Measurements from ENCODE around the gene KLHL34.

The KLHL34 gene

DNA sequence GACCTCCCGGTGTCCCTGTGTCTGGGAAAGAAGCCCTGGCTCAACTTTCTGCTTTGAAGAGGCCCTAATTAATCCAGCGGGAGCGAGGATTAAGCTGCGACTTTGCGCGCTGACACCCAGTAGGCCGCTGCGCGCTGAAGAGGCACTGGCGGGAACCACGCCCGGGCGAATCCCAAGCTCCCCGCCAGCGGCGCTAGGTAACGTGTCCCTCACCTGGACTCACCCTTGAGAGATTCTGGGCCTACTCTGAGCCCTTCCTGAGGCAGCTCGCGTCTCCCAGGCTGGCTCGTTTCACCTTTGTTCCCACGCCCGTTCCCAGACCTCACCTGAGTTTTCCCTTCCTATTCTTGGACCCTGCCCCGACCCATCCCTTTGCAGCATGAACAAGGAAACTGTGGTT lies 616 bp upstream of the KLHL34 start:
- H3K4me1 ChIP-seq (ENCODE audit: control insufficient read depth, insufficient read depth, low read length): no peaks in the 10 kb centered on the region
- ChIA-PET POLR2A (no interaction called here), CTCF (interaction anchor here (0.6 kb wide), 1 partner anchor 57 kb away, joined by 3 read pairs; no protein-coding TSS in a partner anchor)
- no peak overlapping the region for H3K4me3 ChIP-seq (ENCODE audit: low read depth, low read length)
- H3K9me3 ChIP-seq (ENCODE audit: control insufficient read depth, insufficient read depth, low read depth, low read length): no peaks in the 10 kb centered on the region
- H3K36me3 ChIP-seq (ENCODE audit: control insufficient read depth in 2 of 2, insufficient read depth in 1 of 2, low read length in 2 of 2): no peaks in the 10 kb centered on the region
- no peak for TF ChIP-seq KLF8 (tag by site-specific recombination; IDR thresholded peaks at IDR 0.05)
- TF ChIP-seq ZNF350 (tag by site-specific recombination; IDR thresholded peaks at IDR 0.05): no peak
- TF ChIP-seq ZNF140 (tag by site-specific recombination; IDR thresholded peaks at IDR 0.05): no peak
- TF ChIP-seq ZNF555 (tag by site-specific recombination; conservative IDR thresholded peaks at IDR 0.05): no peak
- H3K27ac ChIP-seq (ENCODE audit: extremely low read depth, low read depth, low read length): no peak overlapping the region

DNA sequence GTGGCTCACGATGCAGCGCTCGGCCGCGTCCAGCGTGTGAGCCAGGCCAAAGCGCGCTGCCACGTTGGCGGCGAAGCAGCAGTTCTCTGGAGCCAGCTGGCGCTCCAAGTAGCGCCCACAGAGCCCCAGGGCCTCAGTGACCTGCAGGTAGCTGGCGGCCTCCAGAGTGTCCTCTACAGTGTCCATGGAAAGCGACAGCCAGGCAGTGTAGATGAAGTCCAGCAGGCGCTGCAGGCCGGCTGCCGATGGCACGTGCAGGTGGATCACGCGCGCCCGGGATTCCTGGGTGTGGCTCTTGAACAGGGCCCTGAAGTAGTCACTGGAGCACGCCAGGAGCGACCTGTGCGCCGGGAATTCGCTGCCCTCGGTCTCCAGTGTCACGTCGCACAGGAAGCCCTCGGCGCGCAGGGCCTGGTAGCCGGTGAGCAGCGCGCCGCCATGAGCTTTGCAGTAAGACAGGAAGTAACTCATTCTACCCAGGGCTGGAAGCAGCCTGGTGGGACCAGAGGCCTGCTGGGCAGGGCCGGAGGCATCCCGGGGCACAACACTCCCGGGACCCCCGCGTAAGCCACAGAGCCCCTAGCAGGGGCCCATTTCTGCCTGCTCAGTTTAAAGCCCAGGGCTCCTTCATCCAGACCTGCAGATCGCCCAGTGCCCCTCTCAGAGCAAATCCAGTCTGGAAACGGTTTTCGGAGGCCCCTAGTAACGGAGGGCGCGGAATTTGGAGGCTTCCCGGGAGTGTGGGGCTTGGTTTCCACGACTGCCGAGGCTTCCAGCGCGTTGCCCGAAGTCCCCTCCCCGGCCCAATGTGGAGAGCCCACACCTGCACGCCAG lies 595 bp downstream of the KLHL34 start:
- Histone ChIP-seq H3K9me3 (ENCODE audit: control insufficient read depth, insufficient read depth, low read depth, low read length) (no peaks in the 10 kb centered on the region), H3K4me1 (ENCODE audit: control insufficient read depth, insufficient read depth, low read length) (no peaks in the 10 kb centered on the region), H3K4me3 (ENCODE audit: low read depth, low read length) (no peak overlapping the region), H3K36me3 (ENCODE audit: control insufficient read depth in 2 of 2, insufficient read depth in 1 of 2, low read length in 2 of 2) (no peaks in the 10 kb centered on the region), H3K27ac (ENCODE audit: extremely low read depth, low read depth, low read length) (no peak overlapping the region)
- ChIA-PET CTCF (no interaction called here), POLR2A (no interaction called here)
- TF ChIP-seq SCRT1 (tag by site-specific recombination; IDR thresholded peaks at IDR 0.05; ENCODE audit: borderline replicate concordance) (no peak), ZNF530 (tag by site-specific recombination; IDR thresholded peaks at IDR 0.05; ENCODE audit: low read depth) (no peak), ZNF394 (tag by site-specific recombination; IDR thresholded peaks at IDR 0.05; ENCODE audit: borderline replicate concordance) (no peak), ZNF701 (tag by site-specific recombination; IDR thresholded peaks at IDR 0.05) (no peak), ZNF596 (tag by site-specific recombination; IDR thresholded peaks at IDR 0.05) (no peak), KLF9 (tag by site-specific recombination; IDR thresholded peaks at IDR 0.05; ENCODE audit: low read depth) (no peak), ZBTB48 (tag by site-specific recombination; IDR thresholded peaks at IDR 0.05) (no peak), BCL11B (tag by site-specific recombination; IDR thresholded peaks at IDR 0.05; ENCODE audit: low read depth) (no peak), MYNN (tag by site-specific recombination; IDR thresholded peaks at IDR 0.05; ENCODE audit: borderline replicate concordance) (no peak), ZFP69B (tag by site-specific recombination; IDR thresholded peaks at IDR 0.05) (no peak)
- TF ChIP-seq, protein P1, sequence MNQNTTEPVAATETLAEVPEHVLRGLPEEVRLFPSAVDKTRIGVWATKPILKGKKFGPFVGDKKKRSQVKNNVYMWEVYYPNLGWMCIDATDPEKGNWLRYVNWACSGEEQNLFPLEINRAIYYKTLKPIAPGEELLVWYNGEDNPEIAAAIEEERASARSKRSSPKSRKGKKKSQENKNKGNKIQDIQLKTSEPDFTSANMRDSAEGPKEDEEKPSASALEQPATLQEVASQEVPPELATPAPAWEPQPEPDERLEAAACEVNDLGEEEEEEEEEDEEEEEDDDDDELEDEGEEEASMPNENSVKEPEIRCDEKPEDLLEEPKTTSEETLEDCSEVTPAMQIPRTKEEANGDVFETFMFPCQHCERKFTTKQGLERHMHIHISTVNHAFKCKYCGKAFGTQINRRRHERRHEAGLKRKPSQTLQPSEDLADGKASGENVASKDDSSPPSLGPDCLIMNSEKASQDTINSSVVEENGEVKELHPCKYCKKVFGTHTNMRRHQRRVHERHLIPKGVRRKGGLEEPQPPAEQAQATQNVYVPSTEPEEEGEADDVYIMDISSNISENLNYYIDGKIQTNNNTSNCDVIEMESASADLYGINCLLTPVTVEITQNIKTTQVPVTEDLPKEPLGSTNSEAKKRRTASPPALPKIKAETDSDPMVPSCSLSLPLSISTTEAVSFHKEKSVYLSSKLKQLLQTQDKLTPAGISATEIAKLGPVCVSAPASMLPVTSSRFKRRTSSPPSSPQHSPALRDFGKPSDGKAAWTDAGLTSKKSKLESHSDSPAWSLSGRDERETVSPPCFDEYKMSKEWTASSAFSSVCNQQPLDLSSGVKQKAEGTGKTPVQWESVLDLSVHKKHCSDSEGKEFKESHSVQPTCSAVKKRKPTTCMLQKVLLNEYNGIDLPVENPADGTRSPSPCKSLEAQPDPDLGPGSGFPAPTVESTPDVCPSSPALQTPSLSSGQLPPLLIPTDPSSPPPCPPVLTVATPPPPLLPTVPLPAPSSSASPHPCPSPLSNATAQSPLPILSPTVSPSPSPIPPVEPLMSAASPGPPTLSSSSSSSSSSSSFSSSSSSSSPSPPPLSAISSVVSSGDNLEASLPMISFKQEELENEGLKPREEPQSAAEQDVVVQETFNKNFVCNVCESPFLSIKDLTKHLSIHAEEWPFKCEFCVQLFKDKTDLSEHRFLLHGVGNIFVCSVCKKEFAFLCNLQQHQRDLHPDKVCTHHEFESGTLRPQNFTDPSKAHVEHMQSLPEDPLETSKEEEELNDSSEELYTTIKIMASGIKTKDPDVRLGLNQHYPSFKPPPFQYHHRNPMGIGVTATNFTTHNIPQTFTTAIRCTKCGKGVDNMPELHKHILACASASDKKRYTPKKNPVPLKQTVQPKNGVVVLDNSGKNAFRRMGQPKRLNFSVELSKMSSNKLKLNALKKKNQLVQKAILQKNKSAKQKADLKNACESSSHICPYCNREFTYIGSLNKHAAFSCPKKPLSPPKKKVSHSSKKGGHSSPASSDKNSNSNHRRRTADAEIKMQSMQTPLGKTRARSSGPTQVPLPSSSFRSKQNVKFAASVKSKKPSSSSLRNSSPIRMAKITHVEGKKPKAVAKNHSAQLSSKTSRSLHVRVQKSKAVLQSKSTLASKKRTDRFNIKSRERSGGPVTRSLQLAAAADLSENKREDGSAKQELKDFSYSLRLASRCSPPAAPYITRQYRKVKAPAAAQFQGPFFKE (tag by site-specific recombination; IDR thresholded peaks at IDR 0.05; ENCODE audit: borderline replicate concordance): no peak
- TF ChIP-seq, protein P2, sequence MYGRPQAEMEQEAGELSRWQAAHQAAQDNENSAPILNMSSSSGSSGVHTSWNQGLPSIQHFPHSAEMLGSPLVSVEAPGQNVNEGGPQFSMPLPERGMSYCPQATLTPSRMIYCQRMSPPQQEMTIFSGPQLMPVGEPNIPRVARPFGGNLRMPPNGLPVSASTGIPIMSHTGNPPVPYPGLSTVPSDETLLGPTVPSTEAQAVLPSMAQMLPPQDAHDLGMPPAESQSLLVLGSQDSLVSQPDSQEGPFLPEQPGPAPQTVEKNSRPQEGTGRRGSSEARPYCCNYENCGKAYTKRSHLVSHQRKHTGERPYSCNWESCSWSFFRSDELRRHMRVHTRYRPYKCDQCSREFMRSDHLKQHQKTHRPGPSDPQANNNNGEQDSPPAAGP (tag by site-specific recombination; IDR thresholded peaks at IDR 0.05): no peak
- TF ChIP-seq, protein P3, sequence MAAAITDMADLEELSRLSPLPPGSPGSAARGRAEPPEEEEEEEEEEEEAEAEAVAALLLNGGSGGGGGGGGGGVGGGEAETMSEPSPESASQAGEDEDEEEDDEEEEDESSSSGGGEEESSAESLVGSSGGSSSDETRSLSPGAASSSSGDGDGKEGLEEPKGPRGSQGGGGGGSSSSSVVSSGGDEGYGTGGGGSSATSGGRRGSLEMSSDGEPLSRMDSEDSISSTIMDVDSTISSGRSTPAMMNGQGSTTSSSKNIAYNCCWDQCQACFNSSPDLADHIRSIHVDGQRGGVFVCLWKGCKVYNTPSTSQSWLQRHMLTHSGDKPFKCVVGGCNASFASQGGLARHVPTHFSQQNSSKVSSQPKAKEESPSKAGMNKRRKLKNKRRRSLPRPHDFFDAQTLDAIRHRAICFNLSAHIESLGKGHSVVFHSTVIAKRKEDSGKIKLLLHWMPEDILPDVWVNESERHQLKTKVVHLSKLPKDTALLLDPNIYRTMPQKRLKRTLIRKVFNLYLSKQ (tag by site-specific recombination; IDR thresholded peaks at IDR 0.05; ENCODE audit: borderline replicate concordance): no peak

All from HEK293 (cell line).